GM13976 (cell line): Measurements from ENCODE around the gene CADM2.
"Not testable (repeated sequence)": the region's sequence is repeated elsewhere in the genome, so short reads cannot be mapped to it uniquely, and the experiment has no call there.

Experiments
- DNase-seq: peaks from one replicate; pipeline ENCODE4 v3.0.0; 2012; ENCODE audit warnings: low spot score
- in situ Hi-C: fragments of 300-500 bp; cut with MboI; formaldehyde crosslinking; loops from one replicate; pipeline ENCODE4 v1.12.0; 2022; ENCODE audit warnings: low sequenced_read_pairs, mixed read lengths, inconsistent platforms; ENCODE audit not compliant: unreplicated experiment
- TF ChIP-seq, protein P1 (sequence below): IDR thresholded peaks from 2 replicates; pipeline ENCODE4 v1.5.1; 2012; ENCODE audit warnings: borderline replicate concordance, mild to moderate bottlenecking; ENCODE audit not compliant: insufficient read depth; ENCODE audit errors: extremely low read depth, missing control alignments, control extremely low read depth

The CADM2 gene

DNA sequence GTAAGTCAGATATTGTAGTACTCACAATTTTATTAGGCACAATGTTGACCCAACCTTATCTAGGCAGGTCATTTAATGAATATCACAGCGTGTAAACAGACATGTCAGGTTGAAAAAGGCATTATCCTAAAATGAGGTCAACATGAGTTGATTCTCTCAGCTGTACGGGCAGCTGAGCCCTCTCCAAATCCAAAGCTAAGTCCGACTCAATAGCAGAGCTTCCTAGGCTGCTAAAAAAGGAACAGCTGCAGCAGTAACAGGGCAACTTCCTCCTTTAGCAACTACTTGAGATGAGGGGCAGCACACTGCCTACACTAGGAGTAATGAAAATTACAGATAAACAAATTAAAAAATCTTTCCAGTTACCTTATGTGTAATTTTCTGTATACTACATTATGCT, 189.2 kb downstream of the CADM2 start:
- in situ Hi-C loops = no loop called here
- TF ChIP-seq, protein P1, sequence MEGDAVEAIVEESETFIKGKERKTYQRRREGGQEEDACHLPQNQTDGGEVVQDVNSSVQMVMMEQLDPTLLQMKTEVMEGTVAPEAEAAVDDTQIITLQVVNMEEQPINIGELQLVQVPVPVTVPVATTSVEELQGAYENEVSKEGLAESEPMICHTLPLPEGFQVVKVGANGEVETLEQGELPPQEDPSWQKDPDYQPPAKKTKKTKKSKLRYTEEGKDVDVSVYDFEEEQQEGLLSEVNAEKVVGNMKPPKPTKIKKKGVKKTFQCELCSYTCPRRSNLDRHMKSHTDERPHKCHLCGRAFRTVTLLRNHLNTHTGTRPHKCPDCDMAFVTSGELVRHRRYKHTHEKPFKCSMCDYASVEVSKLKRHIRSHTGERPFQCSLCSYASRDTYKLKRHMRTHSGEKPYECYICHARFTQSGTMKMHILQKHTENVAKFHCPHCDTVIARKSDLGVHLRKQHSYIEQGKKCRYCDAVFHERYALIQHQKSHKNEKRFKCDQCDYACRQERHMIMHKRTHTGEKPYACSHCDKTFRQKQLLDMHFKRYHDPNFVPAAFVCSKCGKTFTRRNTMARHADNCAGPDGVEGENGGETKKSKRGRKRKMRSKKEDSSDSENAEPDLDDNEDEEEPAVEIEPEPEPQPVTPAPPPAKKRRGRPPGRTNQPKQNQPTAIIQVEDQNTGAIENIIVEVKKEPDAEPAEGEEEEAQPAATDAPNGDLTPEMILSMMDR = no peak
- no peak for DNase-seq

DNA sequence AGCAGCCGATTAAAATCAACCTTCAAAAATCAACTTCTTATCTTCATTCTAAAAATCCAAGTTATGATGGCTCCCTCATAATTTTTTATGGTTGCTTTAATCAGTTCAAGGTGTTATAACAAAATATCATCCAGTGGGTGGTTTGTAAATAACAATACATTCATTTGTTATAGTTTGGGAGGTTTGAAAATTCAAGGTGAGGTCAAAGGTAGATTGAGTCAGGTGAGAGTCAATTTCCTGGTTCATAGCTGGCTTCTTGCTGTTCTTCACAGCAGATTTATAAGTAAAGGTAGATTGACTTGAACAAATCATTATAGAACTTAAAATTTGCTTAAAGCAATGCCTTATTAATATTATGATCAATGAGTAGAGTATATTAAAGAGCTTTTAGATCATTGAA, 192.8 kb downstream of the CADM2 start:
- DNase-seq = no peak
- TF ChIP-seq, protein P1 = no peak
- in situ Hi-C loops = no loop called here

DNA sequence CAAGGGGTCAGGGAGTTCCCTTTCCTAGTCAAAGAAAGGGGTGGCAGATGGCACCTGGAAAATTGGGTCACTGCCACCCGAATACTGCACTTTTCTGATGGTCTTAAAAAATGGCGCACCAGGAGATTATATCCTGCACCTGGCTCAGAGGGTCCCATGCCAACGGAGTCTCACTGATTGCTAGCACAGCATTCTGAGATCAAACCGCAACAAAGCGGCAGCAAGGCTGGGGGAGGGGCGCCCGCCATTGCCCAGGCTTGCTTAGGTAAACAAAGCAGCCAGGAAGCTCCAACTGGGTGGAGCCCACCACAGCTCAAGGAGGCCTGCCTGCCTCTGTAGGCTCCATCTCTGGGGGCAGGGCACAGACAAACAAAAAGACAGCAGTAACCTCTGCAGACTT, 194.5 kb downstream of the CADM2 start:
- in situ Hi-C loops, DNase-seq: not testable (repeated sequence)

DNA sequence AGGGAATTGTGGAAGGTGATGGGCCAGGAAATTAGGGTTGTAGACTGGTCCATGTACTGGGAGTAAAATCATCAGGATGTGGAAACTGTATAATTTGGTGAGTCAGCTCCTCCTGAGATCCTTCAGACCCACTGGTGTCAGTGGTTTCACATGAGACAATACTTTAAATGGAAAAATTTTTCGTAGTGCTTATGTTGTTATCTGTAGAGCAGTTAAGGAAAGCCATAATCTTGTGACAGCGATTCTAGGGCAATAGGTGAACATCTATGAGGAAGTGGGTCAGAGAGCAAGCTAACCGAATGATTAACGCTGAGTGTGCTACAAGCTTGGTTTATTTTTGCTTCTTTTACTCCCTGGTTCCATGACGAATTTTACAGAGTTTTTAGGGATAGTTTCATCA, 200.6 kb downstream of the CADM2 start:
- in situ Hi-C loops = no loop called here
- DNase-seq = no peak
- TF ChIP-seq, protein P1 = no peak

DNA sequence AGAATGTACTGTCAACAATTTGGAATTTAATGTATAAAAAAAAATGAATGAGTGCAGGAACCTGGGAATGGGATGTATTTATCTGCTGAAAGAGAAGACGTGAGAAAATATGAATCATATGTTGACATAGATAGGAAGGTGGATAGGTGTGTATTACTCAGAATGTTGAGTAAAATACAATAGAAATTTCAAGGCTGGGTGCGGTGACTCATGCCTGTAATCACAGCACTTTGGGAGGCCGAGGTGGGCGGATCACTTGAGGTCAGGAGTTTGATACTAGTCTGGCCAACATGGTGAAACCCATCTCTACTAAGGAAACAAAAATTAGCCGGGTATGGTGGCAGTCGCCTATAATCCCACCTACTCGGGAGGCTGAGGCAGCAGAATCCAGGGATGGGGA, 202.8 kb downstream of the CADM2 start:
- no peak for DNase-seq
- TF ChIP-seq, protein P1 = no peak
- in situ Hi-C loops = no loop called here

DNA sequence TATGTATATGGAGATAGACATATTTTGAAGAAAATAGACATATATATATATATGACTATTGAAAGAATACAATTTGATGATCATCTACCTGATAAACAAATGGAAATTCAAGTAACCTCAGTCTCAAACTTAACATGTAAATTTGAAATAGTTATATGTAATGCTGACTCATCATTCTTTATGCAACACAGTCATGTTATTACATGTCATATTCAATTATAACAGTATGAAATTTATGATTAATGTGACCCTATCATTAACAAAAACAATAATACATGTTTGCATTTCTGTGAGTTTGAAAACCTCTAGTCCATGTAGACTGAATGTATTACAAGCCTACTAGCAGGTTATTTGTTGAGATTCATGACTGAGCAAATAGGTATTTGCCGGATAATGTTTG, 204.1 kb downstream of the CADM2 start:
- in situ Hi-C loops = no loop called here
- TF ChIP-seq, protein P1 = no peak
- DNase-seq = no peak

DNA sequence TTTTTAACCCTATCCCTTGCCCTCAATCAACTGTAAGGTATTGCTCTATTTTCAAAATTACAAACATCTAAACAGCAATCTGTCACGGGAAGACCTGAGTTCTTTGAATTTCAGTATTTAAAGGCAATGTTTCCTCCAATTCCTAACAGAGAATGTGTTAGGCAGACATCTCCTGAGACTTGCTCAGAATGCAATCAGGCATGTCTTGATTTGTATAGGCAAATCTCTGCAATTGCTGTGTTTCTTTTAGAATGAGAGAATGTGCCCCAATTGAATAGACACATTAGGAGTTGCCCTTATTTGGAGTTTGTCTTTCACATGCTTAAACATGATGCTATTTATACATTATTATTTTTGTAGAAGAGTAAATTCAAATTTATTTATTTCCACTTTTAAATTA, 205.6 kb downstream of the CADM2 start:
- DNase-seq = no peak
- TF ChIP-seq, protein P1 = no peak
- in situ Hi-C loops = no loop called here
